ENCODE measurements around the gene HOXA9.

DNA sequence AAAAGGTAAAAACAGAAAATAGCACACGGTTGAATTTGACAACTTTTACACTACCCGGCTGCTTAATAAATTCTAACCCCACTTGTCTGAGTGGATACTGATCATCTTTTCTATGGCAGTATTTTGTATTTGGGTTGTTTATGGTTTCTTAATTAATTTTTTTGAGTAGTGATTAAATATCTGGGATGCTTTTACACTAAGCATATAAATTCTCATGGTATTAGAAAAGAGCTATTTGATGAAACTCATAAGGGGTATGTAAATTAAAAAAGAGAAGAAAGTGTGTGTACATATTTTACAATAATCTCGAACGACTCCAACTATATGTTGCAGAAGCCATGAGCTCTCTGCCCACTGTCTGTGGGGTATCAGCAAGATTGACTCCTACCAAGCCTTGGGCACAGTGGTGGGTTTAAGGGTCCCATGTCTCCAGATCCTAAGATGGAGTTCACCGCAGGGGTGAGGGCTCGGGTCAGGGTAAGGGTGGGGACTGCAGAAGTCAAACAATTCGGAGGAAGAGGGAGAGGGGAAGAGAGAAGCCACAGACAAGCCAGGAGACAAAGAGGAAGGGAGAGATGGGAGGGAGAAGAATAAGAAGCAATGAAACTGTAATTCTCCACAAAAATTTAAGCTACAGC lies 42.1 kb upstream of the HOXA9 start:
- TF ChIP-seq ZNF266 (tag by site-specific recombination; IDR thresholded peaks at IDR 0.05; ENCODE audit: low read depth) = no peak
- TF ChIP-seq ZNF274 (IDR thresholded peaks at IDR 0.05; ENCODE audit: low read length) = no peak
- TF ChIP-seq ZNF274 (tag by site-specific recombination; IDR thresholded peaks at IDR 0.05; ENCODE audit: borderline replicate concordance) = no peak
- TF ChIP-seq, protein P1, sequence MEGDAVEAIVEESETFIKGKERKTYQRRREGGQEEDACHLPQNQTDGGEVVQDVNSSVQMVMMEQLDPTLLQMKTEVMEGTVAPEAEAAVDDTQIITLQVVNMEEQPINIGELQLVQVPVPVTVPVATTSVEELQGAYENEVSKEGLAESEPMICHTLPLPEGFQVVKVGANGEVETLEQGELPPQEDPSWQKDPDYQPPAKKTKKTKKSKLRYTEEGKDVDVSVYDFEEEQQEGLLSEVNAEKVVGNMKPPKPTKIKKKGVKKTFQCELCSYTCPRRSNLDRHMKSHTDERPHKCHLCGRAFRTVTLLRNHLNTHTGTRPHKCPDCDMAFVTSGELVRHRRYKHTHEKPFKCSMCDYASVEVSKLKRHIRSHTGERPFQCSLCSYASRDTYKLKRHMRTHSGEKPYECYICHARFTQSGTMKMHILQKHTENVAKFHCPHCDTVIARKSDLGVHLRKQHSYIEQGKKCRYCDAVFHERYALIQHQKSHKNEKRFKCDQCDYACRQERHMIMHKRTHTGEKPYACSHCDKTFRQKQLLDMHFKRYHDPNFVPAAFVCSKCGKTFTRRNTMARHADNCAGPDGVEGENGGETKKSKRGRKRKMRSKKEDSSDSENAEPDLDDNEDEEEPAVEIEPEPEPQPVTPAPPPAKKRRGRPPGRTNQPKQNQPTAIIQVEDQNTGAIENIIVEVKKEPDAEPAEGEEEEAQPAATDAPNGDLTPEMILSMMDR (tag by site-specific recombination; IDR thresholded peaks at IDR 0.05) = no peak
- TF ChIP-seq, protein P2, sequence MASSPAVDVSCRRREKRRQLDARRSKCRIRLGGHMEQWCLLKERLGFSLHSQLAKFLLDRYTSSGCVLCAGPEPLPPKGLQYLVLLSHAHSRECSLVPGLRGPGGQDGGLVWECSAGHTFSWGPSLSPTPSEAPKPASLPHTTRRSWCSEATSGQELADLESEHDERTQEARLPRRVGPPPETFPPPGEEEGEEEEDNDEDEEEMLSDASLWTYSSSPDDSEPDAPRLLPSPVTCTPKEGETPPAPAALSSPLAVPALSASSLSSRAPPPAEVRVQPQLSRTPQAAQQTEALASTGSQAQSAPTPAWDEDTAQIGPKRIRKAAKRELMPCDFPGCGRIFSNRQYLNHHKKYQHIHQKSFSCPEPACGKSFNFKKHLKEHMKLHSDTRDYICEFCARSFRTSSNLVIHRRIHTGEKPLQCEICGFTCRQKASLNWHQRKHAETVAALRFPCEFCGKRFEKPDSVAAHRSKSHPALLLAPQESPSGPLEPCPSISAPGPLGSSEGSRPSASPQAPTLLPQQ (tag by site-specific recombination; IDR thresholded peaks at IDR 0.05) = no peak
- TF ChIP-seq HOXA7 (CRISPR knock-in tag; IDR thresholded peaks at IDR 0.05; ENCODE audit: borderline replicate concordance) = no peak
- no peak for TF ChIP-seq ZBTB1 (tag by site-specific recombination; IDR thresholded peaks at IDR 0.05)
- TF ChIP-seq, protein P3, sequence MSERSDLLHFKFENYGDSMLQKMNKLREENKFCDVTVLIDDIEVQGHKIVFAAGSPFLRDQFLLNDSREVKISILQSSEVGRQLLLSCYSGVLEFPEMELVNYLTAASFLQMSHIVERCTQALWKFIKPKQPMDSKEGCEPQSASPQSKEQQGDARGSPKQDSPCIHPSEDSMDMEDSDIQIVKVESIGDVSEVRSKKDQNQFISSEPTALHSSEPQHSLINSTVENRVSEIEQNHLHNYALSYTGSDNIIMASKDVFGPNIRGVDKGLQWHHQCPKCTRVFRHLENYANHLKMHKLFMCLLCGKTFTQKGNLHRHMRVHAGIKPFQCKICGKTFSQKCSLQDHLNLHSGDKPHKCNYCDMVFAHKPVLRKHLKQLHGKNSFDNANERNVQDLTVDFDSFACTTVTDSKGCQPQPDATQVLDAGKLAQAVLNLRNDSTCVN (tag by site-specific recombination; optimal IDR thresholded peaks at IDR 0.05) = no peak
- no peak for TF ChIP-seq ZNF544 (tag by site-specific recombination; IDR thresholded peaks at IDR 0.05)
- no peak for TF ChIP-seq ZNF555 (tag by site-specific recombination; conservative IDR thresholded peaks at IDR 0.05)
- TF ChIP-seq, protein P4, sequence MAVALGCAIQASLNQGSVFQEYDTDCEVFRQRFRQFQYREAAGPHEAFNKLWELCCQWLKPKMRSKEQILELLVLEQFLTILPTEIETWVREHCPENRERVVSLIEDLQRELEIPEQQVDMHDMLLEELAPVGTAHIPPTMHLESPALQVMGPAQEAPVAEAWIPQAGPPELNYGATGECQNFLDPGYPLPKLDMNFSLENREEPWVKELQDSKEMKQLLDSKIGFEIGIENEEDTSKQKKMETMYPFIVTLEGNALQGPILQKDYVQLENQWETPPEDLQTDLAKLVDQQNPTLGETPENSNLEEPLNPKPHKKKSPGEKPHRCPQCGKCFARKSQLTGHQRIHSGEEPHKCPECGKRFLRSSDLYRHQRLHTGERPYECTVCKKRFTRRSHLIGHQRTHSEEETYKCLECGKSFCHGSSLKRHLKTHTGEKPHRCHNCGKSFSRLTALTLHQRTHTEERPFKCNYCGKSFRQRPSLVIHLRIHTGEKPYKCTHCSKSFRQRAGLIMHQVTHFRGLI (tag by site-specific recombination; IDR thresholded peaks at IDR 0.05) = no peak
- TF ChIP-seq, protein P5, sequence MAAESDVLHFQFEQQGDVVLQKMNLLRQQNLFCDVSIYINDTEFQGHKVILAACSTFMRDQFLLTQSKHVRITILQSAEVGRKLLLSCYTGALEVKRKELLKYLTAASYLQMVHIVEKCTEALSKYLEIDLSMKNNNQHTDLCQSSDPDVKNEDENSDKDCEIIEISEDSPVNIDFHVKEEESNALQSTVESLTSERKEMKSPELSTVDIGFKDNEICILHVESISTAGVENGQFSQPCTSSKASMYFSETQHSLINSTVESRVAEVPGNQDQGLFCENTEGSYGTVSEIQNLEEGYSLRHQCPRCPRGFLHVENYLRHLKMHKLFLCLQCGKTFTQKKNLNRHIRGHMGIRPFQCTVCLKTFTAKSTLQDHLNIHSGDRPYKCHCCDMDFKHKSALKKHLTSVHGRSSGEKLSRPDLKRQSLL (tag by site-specific recombination; IDR thresholded peaks at IDR 0.05) = no peak
- TF ChIP-seq ZNF211 (tag by site-specific recombination; IDR thresholded peaks at IDR 0.05; ENCODE audit: low read depth) = no peak
